Esophagus muscularis mucosa (tissue), 3 donors: ENCODE data around the gene KCNAB3.

Source experiments
- CTCF ChIP-seq, 3 experiments: fragments of 200-600 bp in 2 of 3; fragments of 450-650 bp in 1 of 3; sonication (generic) in 2 of 3; IDR thresholded peaks; one replicate each; pipeline ENCODE4 v1.5.1; 2017 to 2019; ENCODE audit warnings: antibody characterized with exemption in 3 of 3, mild to moderate bottlenecking in 2 of 3, moderate library complexity in 1 of 3
- POLR2A ChIP-seq: fragments of 450-650 bp; IDR thresholded peaks from one replicate; pipeline ENCODE4 v1.6.1; 2017; ENCODE audit warnings: antibody characterized with exemption, moderate library complexity, mild to moderate bottlenecking, low read depth

- no peak for TF ChIP-seq CTCF (IDR thresholded peaks at IDR 0.05)
- TF ChIP-seq POLR2A, result no peak
Observed at GRCh38 chr17:7875804-7876370, 53.8 kb downstream of the KCNAB3 start.
